Stimulated activated CD8-positive, alpha-beta memory T cell treated with anti-CD3 and anti-CD28 coated beads, Interleukin-15, amount 100 ng/mL, for 24 hours (primary cell): ENCODE results near the gene OTUD3.
"Not testable (repeated sequence)": the region's sequence is repeated elsewhere in the genome, so short reads cannot be mapped to it uniquely, and the experiment has no call there.

Experiments used
- DNase-seq: peaks from one replicate; pipeline ENCODE4 v3.0.0-alpha.2; 2020; ENCODE audit warnings: low read depth

Gene OTUD3

GRCh38 chr1:19882111-19883071 lies at the start of gene OTUD3:
OTUD3 (plus strand) TSS chr1:19882395; CDS start chr1:19882514, 119 bp downstream.
- peak; percentile 80 for DNase-seq

GRCh38 chr1:19835578-19835977 lies 46.6 kb upstream of the OTUD3 start:
- DNase-seq: no peak

GRCh38 chr1:19837866-19838265 lies 44.3 kb upstream of the OTUD3 start:
- no peak for DNase-seq

- DNase-seq: no peak
These were observed 42.0 kb upstream of the OTUD3 start for GRCh38 chr1:19840228-19840627.

GRCh38 chr1:19844731-19845495 lies 37.3 kb upstream of the OTUD3 start:
- DNase-seq: no peak

GRCh38 chr1:19845555-19845954 lies 36.6 kb upstream of the OTUD3 start:
- no peak for DNase-seq

GRCh38 chr1:19846338-19846737 lies 35.9 kb upstream of the OTUD3 start:
- no peak for DNase-seq

- not testable (repeated sequence) for DNase-seq
These were observed 34.9 kb upstream of the OTUD3 start for GRCh38 chr1:19847334-19847733.

GRCh38 chr1:19849307-19849706 lies 32.9 kb upstream of the OTUD3 start:
- DNase-seq: not testable (repeated sequence)

GRCh38 chr1:19850214-19850613 lies 32.0 kb upstream of the OTUD3 start:
- no peak for DNase-seq

- DNase-seq: no peak
These were observed 30.2 kb upstream of the OTUD3 start for GRCh38 chr1:19852036-19852435.

- DNase-seq: no peak
These were observed 27.3 kb upstream of the OTUD3 start for GRCh38 chr1:19854866-19855265.

GRCh38 chr1:19858893-19859292 lies 23.3 kb upstream of the OTUD3 start:
- no peak for DNase-seq

GRCh38 chr1:19859876-19860275 lies 22.3 kb upstream of the OTUD3 start:
- no peak for DNase-seq

- DNase-seq: no peak
These were observed 21.8 kb upstream of the OTUD3 start for GRCh38 chr1:19860418-19860817.

GRCh38 chr1:19861034-19861433 lies 21.2 kb upstream of the OTUD3 start:
- no peak for DNase-seq

GRCh38 chr1:19861842-19862530 lies 20.2 kb upstream of the OTUD3 start:
- DNase-seq: no peak

- no peak for DNase-seq
These were observed 19.3 kb upstream of the OTUD3 start for GRCh38 chr1:19862944-19863343.

- no peak for DNase-seq
These were observed 17.5 kb upstream of the OTUD3 start for GRCh38 chr1:19864570-19865160.

- no peak for DNase-seq
These were observed 16.2 kb upstream of the OTUD3 start for GRCh38 chr1:19866029-19866428.

- DNase-seq: no peak
These were observed 15.4 kb upstream of the OTUD3 start for GRCh38 chr1:19866758-19867157.

GRCh38 chr1:19868575-19868974 lies 13.6 kb upstream of the OTUD3 start:
- DNase-seq: not testable (repeated sequence)
